Esophagus muscularis mucosa (tissue), 4 donors: ENCODE results near the gene OR2S2. TPM values are rescaled to one million over a fixed set of nuclear protein-coding genes. Genes with fewer than 3 reads are reported as not detected.

Experiments
- DNase-seq: peaks from one replicate; pipeline ENCODE4 v3.0.0-alpha.2; 2017; ENCODE audit errors: extremely low spot score
- H3K27ac ChIP-seq, 4 donors: fragments of 200-600 bp; sonication (generic); replicated peaks in 1 of 4; 1 replicate in 3 of 4; 2 replicates in 1 of 4; pipeline ENCODE4 v1.5.1; 2016 to 2019; ENCODE audit warnings: mild to moderate bottlenecking in 1 of 4
- H3K27me3 ChIP-seq, 4 donors: fragments of 200-600 bp; sonication (generic); one replicate each; pipeline versions ENCODE4 v1.5.1 to v1.6.0; 2016 to 2019
- H3K36me3 ChIP-seq, 4 donors: fragments of 200-600 bp; sonication (generic); one replicate each; pipeline ENCODE4 v1.5.1; 2016 to 2019
- H3K4me1 ChIP-seq, 4 donors: fragments of 200-600 bp; sonication (generic); one replicate each; pipeline ENCODE4 v1.5.1; 2016 to 2019
- H3K4me3 ChIP-seq, 4 donors: fragments of 200-600 bp; sonication (generic); 1 replicate in 2 of 4; 2 replicates in 2 of 4; pipeline ENCODE4 v1.5.1; 2016 to 2019; ENCODE audit warnings: mild to moderate bottlenecking in 4 of 4, moderate library complexity in 1 of 4
- H3K9me3 ChIP-seq, 4 donors: fragments of 200-600 bp; sonication (generic); 1 replicate in 3 of 4; 2 replicates in 1 of 4; pipeline ENCODE4 v1.5.1; 2016 to 2019
- EP300 ChIP-seq: sonication (generic); formaldehyde crosslinking; IDR thresholded peaks from one replicate; pipeline ENCODE4 v1.6.1; 2017; ENCODE audit warnings: antibody characterized with exemption
- POLR2A ChIP-seq: fragments of 450-650 bp; IDR thresholded peaks from one replicate; pipeline ENCODE4 v1.6.1; 2017; ENCODE audit warnings: antibody characterized with exemption, moderate library complexity, mild to moderate bottlenecking, low read depth
- POLR2AphosphoS5 ChIP-seq, 2 donors: sonication (generic); formaldehyde crosslinking; IDR thresholded peaks; one replicate each; pipeline ENCODE4 v1.6.1; 2017; ENCODE audit warnings: antibody characterized with exemption in 2 of 2
- WGBS: methylation state at CpG from one replicate; pipeline ENCODE4 v1.1.5; 2018; 5-methylcytosine and 5-hydroxymethylcytosine counted together
- intact Hi-C: fragments of 100-400 bp; cut with DNase I; formaldehyde crosslinking; loops from one replicate; pipeline ENCODE4 v1.15.1; 2023
- total RNA-seq, 4 donors: library from RNA; depleted of rRNA; stranded (reverse); fragments of >200 nt; gene quantifications; one replicate each; pipeline versions ENCODE4 v1.1.0 to v1.2.1, GENCODE V29; 2016
- TF ChIP-seq, protein P1 (sequence below), 3 experiments: fragments of 200-600 bp in 2 of 3; fragments of 450-650 bp in 1 of 3; sonication (generic) in 2 of 3; IDR thresholded peaks; one replicate each; pipeline ENCODE4 v1.5.1; 2017 to 2019; ENCODE audit warnings: antibody characterized with exemption in 3 of 3, mild to moderate bottlenecking in 2 of 3, moderate library complexity in 1 of 3

The OR2S2 gene
- total RNA-seq, 4 donors from 2014 or later: not detected

DNA sequence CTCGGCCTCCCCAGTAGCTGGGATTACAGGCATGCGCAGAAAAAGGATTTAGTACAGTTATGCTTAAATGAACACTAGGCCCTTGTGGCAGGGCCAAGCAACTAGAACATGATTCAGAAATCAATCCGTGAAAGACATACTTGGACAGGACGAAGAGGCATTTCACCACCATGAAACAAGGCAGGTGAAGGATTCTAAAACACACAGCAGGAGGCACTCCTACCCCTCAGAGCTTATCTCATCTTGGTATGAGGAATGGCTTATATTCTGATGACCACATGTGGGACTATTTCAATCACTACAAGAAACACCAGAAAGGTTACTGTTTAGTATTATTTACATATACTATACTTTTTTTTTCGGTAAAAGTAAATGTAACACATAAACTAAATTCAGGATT, 15.7 kb downstream of the OR2S2 start:
- intact Hi-C loops: no loop called here
- TF ChIP-seq EP300: no peak
- no peak for TF ChIP-seq POLR2A
- TF ChIP-seq, protein P1, sequence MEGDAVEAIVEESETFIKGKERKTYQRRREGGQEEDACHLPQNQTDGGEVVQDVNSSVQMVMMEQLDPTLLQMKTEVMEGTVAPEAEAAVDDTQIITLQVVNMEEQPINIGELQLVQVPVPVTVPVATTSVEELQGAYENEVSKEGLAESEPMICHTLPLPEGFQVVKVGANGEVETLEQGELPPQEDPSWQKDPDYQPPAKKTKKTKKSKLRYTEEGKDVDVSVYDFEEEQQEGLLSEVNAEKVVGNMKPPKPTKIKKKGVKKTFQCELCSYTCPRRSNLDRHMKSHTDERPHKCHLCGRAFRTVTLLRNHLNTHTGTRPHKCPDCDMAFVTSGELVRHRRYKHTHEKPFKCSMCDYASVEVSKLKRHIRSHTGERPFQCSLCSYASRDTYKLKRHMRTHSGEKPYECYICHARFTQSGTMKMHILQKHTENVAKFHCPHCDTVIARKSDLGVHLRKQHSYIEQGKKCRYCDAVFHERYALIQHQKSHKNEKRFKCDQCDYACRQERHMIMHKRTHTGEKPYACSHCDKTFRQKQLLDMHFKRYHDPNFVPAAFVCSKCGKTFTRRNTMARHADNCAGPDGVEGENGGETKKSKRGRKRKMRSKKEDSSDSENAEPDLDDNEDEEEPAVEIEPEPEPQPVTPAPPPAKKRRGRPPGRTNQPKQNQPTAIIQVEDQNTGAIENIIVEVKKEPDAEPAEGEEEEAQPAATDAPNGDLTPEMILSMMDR (IDR thresholded peaks at IDR 0.05): no peak
- TF ChIP-seq POLR2AphosphoS5 (IDR thresholded peaks at IDR 0.05): no peak

DNA sequence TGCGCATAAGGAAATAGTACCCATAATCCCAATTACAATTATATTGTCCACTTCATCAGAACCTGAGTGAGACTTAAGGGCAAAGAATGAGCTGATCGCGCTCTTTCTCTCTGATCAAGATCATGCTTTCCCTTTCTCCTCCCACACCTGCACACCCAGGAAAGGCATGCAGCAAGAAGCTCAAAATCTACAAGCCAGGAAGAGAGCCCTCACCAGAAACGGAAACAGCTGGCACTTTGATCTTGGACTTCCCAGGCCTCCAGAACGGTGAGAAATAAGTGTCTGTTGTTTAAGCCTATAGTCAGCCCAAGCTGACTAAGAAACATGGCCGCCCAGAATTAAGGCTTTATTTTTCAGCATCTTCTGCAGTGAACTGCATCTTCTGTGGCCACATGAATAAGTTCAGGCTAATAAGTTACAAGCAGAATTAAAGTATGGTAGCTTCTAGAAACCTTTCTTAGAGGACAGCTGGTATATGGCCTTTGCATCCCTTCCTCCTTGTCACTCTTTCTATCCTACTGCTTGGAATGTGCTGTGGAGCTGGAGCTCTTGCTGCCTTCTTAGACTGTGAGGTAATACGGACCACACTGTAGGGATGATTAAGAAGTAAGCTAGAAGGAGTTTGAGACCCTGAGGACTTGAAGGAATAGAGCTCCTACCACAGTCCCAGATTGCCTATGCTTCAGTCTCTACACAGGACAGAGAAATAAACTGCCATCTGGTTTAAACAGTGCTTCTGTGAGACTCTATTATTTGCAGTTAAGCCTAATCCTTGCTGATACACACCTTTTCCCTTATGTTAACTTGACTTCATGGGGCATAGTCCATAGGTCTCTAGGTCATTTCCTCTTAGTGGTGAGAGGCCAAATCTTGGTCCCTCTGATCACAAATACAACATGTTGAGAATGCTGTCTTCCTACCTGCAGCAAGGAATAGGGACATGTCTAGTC, 17.2 kb downstream of the OR2S2 start:
- H3K36me3 ChIP-seq: no peaks in the 10 kb centered on the region
- WGBS: 73% methylated on average over 7 of the region's 7 CpGs
- intact Hi-C loops: no loop called here
- H3K27me3 ChIP-seq: no peaks in the 10 kb centered on the region
- H3K4me1 ChIP-seq: peaks cover 7 to 23% (median 19%) of the 10 kb centered on the region in 4 donors
- no peak overlapping the region for H3K4me3 ChIP-seq
- no peaks in the 10 kb centered on the region for H3K9me3 ChIP-seq
- no peak for DNase-seq
- H3K27ac ChIP-seq: no peak overlapping the region
- no peak for TF ChIP-seq POLR2AphosphoS5 (IDR thresholded peaks at IDR 0.05)
- no peak for TF ChIP-seq EP300

More for the DNA sequence above, 15.7 kb downstream of the OR2S2 start:
- Histone ChIP-seq H3K9me3 (no peaks in the 10 kb centered on the region), H3K4me3 (no peak overlapping the region), H3K27ac (no peak overlapping the region), H3K27me3 (no peaks in the 10 kb centered on the region), H3K4me1 (peaks cover 6 to 16% (median 9%) of the 10 kb centered on the region in 4 donors), H3K36me3 (no peaks in the 10 kb centered on the region)
- WGBS: 87% methylated on average over 5 of the region's 5 CpGs
- DNase-seq: no peak

DNA sequence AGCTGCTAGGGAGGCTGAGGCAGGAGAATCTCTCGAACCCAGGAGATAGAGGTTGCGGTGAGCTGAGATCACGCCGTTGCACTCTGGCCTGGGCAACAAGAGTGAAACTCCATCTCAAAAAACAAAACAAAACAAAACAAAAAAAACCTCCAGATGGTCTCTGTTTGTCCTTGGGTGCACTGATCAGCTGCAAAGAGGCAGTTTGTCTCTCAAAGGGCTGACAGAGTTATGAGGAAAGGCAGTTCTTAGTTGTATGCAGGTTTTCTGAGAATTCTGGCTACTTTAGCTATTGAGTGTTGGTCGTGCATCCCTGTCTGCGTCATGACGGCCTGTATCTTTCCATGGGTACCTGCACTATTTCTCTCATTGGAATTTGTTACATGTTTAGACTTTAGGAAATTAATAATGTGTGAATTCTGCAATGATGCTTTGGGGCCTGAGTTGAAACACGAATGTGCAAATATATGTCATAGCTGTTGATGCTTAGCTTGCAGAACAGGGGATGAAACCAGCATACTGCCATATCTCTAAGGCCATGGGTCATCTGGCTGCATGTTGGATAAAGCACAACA, 18.2 kb downstream of the OR2S2 start:
- Histone ChIP-seq H3K36me3 (no peaks in the 10 kb centered on the region), H3K27ac (no peak overlapping the region), H3K4me1 (peaks cover 0 to 17% (median 14%) of the 10 kb centered on the region in 4 donors), H3K27me3 (no peaks in the 10 kb centered on the region), H3K4me3 (no peak overlapping the region), H3K9me3 (no peaks in the 10 kb centered on the region)
- intact Hi-C loops: no loop called here
- 87% methylated on average over 8 of the region's 8 CpGs for WGBS
- DNase-seq: no peak
- TF ChIP-seq, protein P1 (IDR thresholded peaks at IDR 0.05): no peak
- TF ChIP-seq EP300: no peak
- no peak for TF ChIP-seq POLR2AphosphoS5 (IDR thresholded peaks at IDR 0.05)
- no peak for TF ChIP-seq POLR2A

DNA sequence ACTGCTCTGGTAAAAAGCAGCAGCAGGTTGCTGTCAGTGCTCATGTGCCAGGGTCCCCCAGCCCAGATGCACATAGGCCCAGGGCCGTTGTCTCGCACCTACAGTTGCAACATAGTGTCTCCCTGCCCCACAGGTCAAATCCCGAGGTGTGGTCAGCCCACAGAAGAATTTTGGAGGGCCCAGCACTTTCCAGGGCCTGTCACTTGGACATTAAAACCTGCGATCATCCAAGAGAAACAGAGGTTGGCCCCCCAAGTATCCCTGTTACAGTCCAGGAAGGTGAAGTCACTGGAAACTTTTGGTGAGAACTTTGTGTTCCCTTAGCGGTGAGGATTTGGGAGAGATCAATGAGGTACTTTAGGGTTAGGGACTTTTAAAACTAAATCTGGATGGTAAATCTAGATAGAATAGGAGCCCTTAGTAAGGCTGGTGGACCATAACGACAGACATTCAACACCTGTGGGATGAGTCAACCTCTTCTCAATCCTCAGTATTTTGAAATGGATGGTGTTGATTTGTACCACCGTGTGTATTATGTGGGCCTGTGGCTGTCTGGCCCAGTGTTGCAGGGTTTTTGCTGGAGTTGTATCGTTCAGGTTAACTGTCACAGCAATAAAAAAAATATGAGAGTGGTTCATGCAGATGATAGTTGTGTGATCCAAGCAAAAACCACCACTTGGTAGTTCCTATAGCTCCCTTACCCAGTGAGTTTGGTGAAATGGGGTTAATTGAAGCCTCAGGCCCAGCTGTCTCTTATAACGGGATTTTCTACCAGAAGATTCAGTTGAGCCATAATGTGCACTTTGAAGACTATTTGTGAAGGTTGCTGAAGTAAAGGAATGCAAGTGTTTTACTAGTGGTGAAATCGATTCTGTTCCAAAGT, 19.2 kb downstream of the OR2S2 start:
- H3K4me1 ChIP-seq: peaks cover 0 to 17% (median 13%) of the 10 kb centered on the region in 4 donors
- intact Hi-C loops: no loop called here
- 75% methylated on average over 10 of the region's 10 CpGs for WGBS
- DNase-seq: no peak
- no peaks in the 10 kb centered on the region for H3K36me3 ChIP-seq
- H3K27me3 ChIP-seq: no peaks in the 10 kb centered on the region
- H3K4me3 ChIP-seq: no peak overlapping the region
- H3K9me3 ChIP-seq: no peaks in the 10 kb centered on the region
- TF ChIP-seq, protein P1 (IDR thresholded peaks at IDR 0.05): no peak
- no peak for TF ChIP-seq EP300
- TF ChIP-seq POLR2A: no peak
- no peak for TF ChIP-seq POLR2AphosphoS5 (IDR thresholded peaks at IDR 0.05)
- no peak overlapping the region for H3K27ac ChIP-seq
